ENCODE data around the gene ZNF784. TPM values are rescaled to one million over a fixed set of nuclear protein-coding genes. Genes with fewer than 3 reads are reported as not detected.
A peak's percentile ranks its signal among the peaks of the same experiment; 100 is the strongest.

The ZNF784 gene
- total and polyA plus RNA-seq, 7 experiments from 2014 or later = 0.65 to 17.1 (median 8.3) TPM

GRCh38 chr19:55623561-55623960 is 805 bp downstream of the ZNF784 start:
- ATAC-seq = no peak
- Mint-ChIP-seq H3K27ac (peak overlapping the region; percentile 89 to 99 (median 98)), H3K4me1 (peaks cover 28 to 66% (median 60%) of the 10 kb centered on the region in 7 donors), H3K4me3 (peak overlapping the region in 8 of 10 donors; percentile 78 to 96 (median 92)), H3K9me3 (peaks cover 0 to 2% (median 0%) of the 10 kb centered on the region in 11 donors), H3K27me3 (peaks cover 0 to 14% (median 0%) of the 10 kb centered on the region in 5 donors), H3K36me3 (peaks cover 0 to 10% (median 5%) of the 10 kb centered on the region in 5 donors)
- DNase-seq = no peak
- peak overlapping the region; percentile 100 for H3K27ac ChIP-seq (ENCODE audit: low read depth, low read length)
- H3K27me3 ChIP-seq (ENCODE audit: control insufficient read depth in 2 of 2, insufficient read depth in 2 of 2, low read length in 2 of 2) = no peaks in the 10 kb centered on the region
- H3K36me3 ChIP-seq (ENCODE audit: control insufficient read depth in 2 of 3, insufficient read depth in 3 of 3, low read length in 3 of 3) = peaks cover 0 to 7% (median 0%) of the 10 kb centered on the region in 3 experiments
- ChIA-PET POLR2A (interaction anchor here (0.7 to 6.9 kb wide), 11 partner anchors 13 to 239 kb away, joined by 3 to 98 read pairs (median 7); partner anchors contain the start of genes FIZ1, TMEM238, U2AF2 and ZNF524), CTCF (interaction anchor here (1.3 to 3.0 kb wide), 4 partner anchors 9 to 156 kb away, joined by 3 to 8 read pairs (median 8); partner anchors contain the start of gene ZNF865)
- no peak overlapping the region for H3K4me3 ChIP-seq (ENCODE audit: low read length)
- peaks cover 27 to 46% of the 10 kb centered on the region in 2 donors for H3K4me1 ChIP-seq (ENCODE audit: control insufficient read depth in 2 of 2, insufficient read depth in 2 of 2, low read length in 2 of 2)
- intact Hi-C loops (cut with micrococcal nuclease) = loop anchor here (10.0 kb wide), 2 partner anchors 459 to 1159 kb away; partner anchors contain the start of genes DNAAF3 (in 1 of the 2) and LENG9 (in 1 of the 2)
- H3K9me3 ChIP-seq (ENCODE audit: control insufficient read depth in 2 of 3, low read length in 3 of 3) = no peaks in the 10 kb centered on the region

GRCh38 chr19:55623130-55623529 is 1.2 kb downstream of the ZNF784 start:
- Histone ChIP-seq H3K27me3 (ENCODE audit: control insufficient read depth in 2 of 2, insufficient read depth in 2 of 2, low read length in 2 of 2) (no peaks in the 10 kb centered on the region), H3K36me3 (ENCODE audit: control insufficient read depth in 2 of 3, insufficient read depth in 3 of 3, low read length in 3 of 3) (peaks cover 0 to 7% (median 0%) of the 10 kb centered on the region in 3 experiments), H3K4me3 (ENCODE audit: low read length) (no peak overlapping the region), H3K4me1 (ENCODE audit: control insufficient read depth in 2 of 2, insufficient read depth in 2 of 2, low read length in 2 of 2) (peaks cover 27 to 46% of the 10 kb centered on the region in 2 donors), H3K27ac (ENCODE audit: low read depth, low read length) (peak overlapping the region; percentile 100), H3K9me3 (ENCODE audit: control insufficient read depth in 2 of 3, low read length in 3 of 3) (no peaks in the 10 kb centered on the region)
- Mint-ChIP-seq H3K4me1 (peaks cover 31 to 65% (median 59%) of the 10 kb centered on the region in 7 donors), H3K27me3 (peaks cover 0 to 11% (median 0%) of the 10 kb centered on the region in 5 donors), H3K27ac (peak overlapping the region in 7 of 9 donors; percentile 89 to 99 (median 97)), H3K4me3 (peak overlapping the region in 5 of 10 donors; percentile 14 to 92 (median 42)), H3K36me3 (peaks cover 0 to 10% (median 5%) of the 10 kb centered on the region in 5 donors), H3K9me3 (peaks cover 0 to 2% (median 0%) of the 10 kb centered on the region in 11 donors)
- intact Hi-C loops (cut with micrococcal nuclease) = loop anchor here (10.0 kb wide), 2 partner anchors 458 to 1158 kb away; partner anchors contain the start of genes DNAAF3 (in 1 of the 2) and LENG9 (in 1 of the 2)
- ChIA-PET CTCF (interaction anchor here (1.6 to 3.0 kb wide), 2 partner anchors 10 to 17 kb away, joined by 8 read pairs; partner anchors contain the start of gene ZNF865), POLR2A (interaction anchor here (0.7 to 6.9 kb wide), 5 partner anchors 13 to 31 kb away, joined by 3 to 98 read pairs (median 12); partner anchors contain the start of genes U2AF2, ZNF580, ZNF581 and ZNF865)
- no peak for ATAC-seq
- DNase-seq = no peak

GRCh38 chr19:55622242-55622969 is 2.0 kb downstream of the ZNF784 start:
- H3K4me1 Mint-ChIP-seq = peaks cover 31 to 61% (median 56%) of the 10 kb centered on the region in 7 donors
- Histone ChIP-seq H3K36me3 (ENCODE audit: control insufficient read depth in 2 of 3, insufficient read depth in 3 of 3, low read length in 3 of 3) (peaks cover 0 to 11% (median 1%) of the 10 kb centered on the region in 3 experiments), H3K4me3 (ENCODE audit: low read length) (no peak overlapping the region), H3K4me1 (ENCODE audit: control insufficient read depth in 2 of 2, insufficient read depth in 2 of 2, low read length in 2 of 2) (peaks cover 27 to 46% of the 10 kb centered on the region in 2 donors), H3K27me3 (ENCODE audit: control insufficient read depth in 2 of 2, insufficient read depth in 2 of 2, low read length in 2 of 2) (no peaks in the 10 kb centered on the region), H3K27ac (ENCODE audit: low read depth, low read length) (no peak overlapping the region), H3K9me3 (ENCODE audit: control insufficient read depth in 2 of 3, low read length in 3 of 3) (no peaks in the 10 kb centered on the region)
- no peak for ATAC-seq
- POLR2A ChIA-PET = interaction anchor here (2.2 to 6.9 kb wide), 3 partner anchors 14 to 20 kb away, joined by 12 to 98 read pairs (median 76); partner anchors contain the start of genes ZNF580, ZNF581 and ZNF865
- H3K27ac Mint-ChIP-seq = no peak overlapping the region
- H3K9me3 Mint-ChIP-seq = peaks cover 0 to 2% (median 0%) of the 10 kb centered on the region in 11 donors
- intact Hi-C loops (cut with micrococcal nuclease) = loop anchor here (10.0 kb wide), 2 partner anchors 458 to 1158 kb away; partner anchors contain the start of genes DNAAF3 (in 1 of the 2) and LENG9 (in 1 of the 2)
- peaks cover 0 to 8% (median 0%) of the 10 kb centered on the region in 5 donors for H3K27me3 Mint-ChIP-seq
- H3K36me3 Mint-ChIP-seq = peaks cover 0 to 10% (median 6%) of the 10 kb centered on the region in 5 donors
- DNase-seq = no peak
- CTCF ChIA-PET = interaction anchor here (0.9 to 3.0 kb wide), 3 partner anchors 8 to 16 kb away, joined by 7 to 8 read pairs (median 8); partner anchors contain the start of gene ZNF865
- peak overlapping the region in 1 of 10 donors; percentile 34 for H3K4me3 Mint-ChIP-seq

GRCh38 chr19:55621673-55622231 is 2.6 kb downstream of the ZNF784 start:
- H3K9me3 ChIP-seq (ENCODE audit: control insufficient read depth in 2 of 3, low read length in 3 of 3) = no peaks in the 10 kb centered on the region
- no peak overlapping the region for H3K27ac ChIP-seq (ENCODE audit: low read depth, low read length)
- H3K27me3 Mint-ChIP-seq = peaks cover 0 to 2% (median 0%) of the 10 kb centered on the region in 5 donors
- POLR2A ChIA-PET = interaction anchor here (6.3 kb wide), 1 partner anchor 15 kb away, joined by 76 read pairs; the partner anchor contains the start of gene ZNF865
- H3K4me1 ChIP-seq (ENCODE audit: control insufficient read depth in 2 of 2, insufficient read depth in 2 of 2, low read length in 2 of 2) = peaks cover 22 to 41% of the 10 kb centered on the region in 2 donors
- ATAC-seq (no peak), DNase-seq (no peak)
- H3K4me3 Mint-ChIP-seq = no peak overlapping the region
- peaks cover 0 to 2% (median 0%) of the 10 kb centered on the region in 11 donors for H3K9me3 Mint-ChIP-seq
- CTCF ChIA-PET = interaction anchor here (0.7 to 0.9 kb wide), 2 partner anchors 9 to 19 kb away, joined by 3 to 7 read pairs; no protein-coding TSS in a partner anchor
- peaks cover 28 to 57% (median 50%) of the 10 kb centered on the region in 7 donors for H3K4me1 Mint-ChIP-seq
- intact Hi-C loops (cut with micrococcal nuclease) = loop anchor here (10.0 kb wide), 2 partner anchors 457 to 1157 kb away; partner anchors contain the start of genes DNAAF3 (in 1 of the 2) and LENG9 (in 1 of the 2)
- H3K36me3 Mint-ChIP-seq = peaks cover 0 to 11% (median 9%) of the 10 kb centered on the region in 5 donors
- H3K27me3 ChIP-seq (ENCODE audit: control insufficient read depth in 2 of 2, insufficient read depth in 2 of 2, low read length in 2 of 2) = no peaks in the 10 kb centered on the region
- no peak overlapping the region for H3K4me3 ChIP-seq (ENCODE audit: low read length)
- no peak overlapping the region for H3K27ac Mint-ChIP-seq
- H3K36me3 ChIP-seq (ENCODE audit: control insufficient read depth in 2 of 3, insufficient read depth in 3 of 3, low read length in 3 of 3) = peaks cover 0 to 15% (median 4%) of the 10 kb centered on the region in 3 experiments

- Histone ChIP-seq H3K9me3 (ENCODE audit: control insufficient read depth in 2 of 3, low read length in 3 of 3) (no peaks in the 10 kb centered on the region), H3K4me3 (ENCODE audit: low read length) (no peak overlapping the region), H3K27ac (ENCODE audit: low read depth, low read length) (no peak overlapping the region), H3K36me3 (ENCODE audit: control insufficient read depth in 2 of 3, insufficient read depth in 3 of 3, low read length in 3 of 3) (peaks cover 0 to 20% (median 4%) of the 10 kb centered on the region in 3 experiments), H3K27me3 (ENCODE audit: control insufficient read depth in 2 of 2, insufficient read depth in 2 of 2, low read length in 2 of 2) (no peaks in the 10 kb centered on the region), H3K4me1 (ENCODE audit: control insufficient read depth in 2 of 2, insufficient read depth in 2 of 2, low read length in 2 of 2) (peaks cover 17 to 37% of the 10 kb centered on the region in 2 donors)
- ATAC-seq (no peak), DNase-seq (no peak)
- intact Hi-C loops (cut with micrococcal nuclease) = loop anchor here (10.0 kb wide), 2 partner anchors 456 to 1156 kb away; partner anchors contain the start of genes DNAAF3 (in 1 of the 2) and LENG9 (in 1 of the 2)
- H3K9me3 Mint-ChIP-seq = peaks cover 0 to 2% (median 0%) of the 10 kb centered on the region in 11 donors
- H3K4me1 Mint-ChIP-seq = peaks cover 23 to 52% (median 45%) of the 10 kb centered on the region in 7 donors
- ChIA-PET CTCF (interaction anchor here (0.7 kb wide), 1 partner anchor 19 kb away, joined by 3 read pairs; no protein-coding TSS in a partner anchor), POLR2A (interaction anchor here (0.6 to 2.0 kb wide), 3 partner anchors 15 to 365 kb away, joined by 3 to 8 read pairs (median 6); partner anchors contain the start of genes FIZ1 and ZNF865)
- peaks cover 0 to 13% (median 10%) of the 10 kb centered on the region in 5 donors for H3K36me3 Mint-ChIP-seq
- peak overlapping the region in 1 of 10 donors; percentile 4 for H3K4me3 Mint-ChIP-seq
- peaks cover 0 to under 1% (median 0%) of the 10 kb centered on the region in 5 donors for H3K27me3 Mint-ChIP-seq
- H3K27ac Mint-ChIP-seq = peak overlapping the region in 3 of 9 donors; percentile 21 to 83 (median 36)
These were observed 3.1 kb downstream of the ZNF784 start for GRCh38 chr19:55621205-55621672.

All from naive thymus-derived CD4-positive, alpha-beta T cell (primary cell).